Measurements from ENCODE around the gene GAGE12H.
"Not testable (repeated sequence)": the region's sequence is repeated elsewhere in the genome, so short reads cannot be mapped to it uniquely, and the experiment has no call there.

GAGE12H gene

DNA sequence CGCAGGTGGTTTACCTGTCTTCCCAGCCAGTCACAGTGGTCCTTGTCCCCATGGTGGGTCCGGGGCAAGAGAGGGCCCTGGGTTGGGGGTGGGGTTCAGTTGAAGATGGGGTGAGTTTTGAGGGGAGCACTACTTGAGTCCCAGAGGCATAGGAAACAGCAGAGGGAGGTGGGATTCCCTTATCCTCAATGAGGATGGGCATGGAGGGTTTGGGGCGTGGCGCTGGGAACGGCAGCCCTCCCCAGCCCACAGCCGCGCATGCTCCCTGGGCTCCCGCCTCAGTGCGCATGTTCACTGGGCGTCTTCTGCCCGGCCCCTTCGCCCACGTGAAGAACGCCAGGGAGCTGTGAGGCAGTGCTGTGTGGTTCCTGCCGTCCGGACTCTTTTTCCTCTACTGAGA, at the start of gene GAGE12H:
GAGE12H (plus strand) TSS at position 301 of the 400 bp plus-strand sequence. CDS start 1,155 bp downstream, outside the sequence.
- not testable (repeated sequence) for H3K27me3 ChIP-seq (ENCODE audit: control insufficient read depth in 1 of 2, insufficient read depth in 2 of 2, low read length in 2 of 2); H3K4me1 ChIP-seq (ENCODE audit: control insufficient read depth, insufficient read depth, low read length); H3K27ac ChIP-seq (ENCODE audit: low read length); H3K9me3 ChIP-seq (ENCODE audit: control insufficient read depth in 2 of 2, low read length in 2 of 2); H3K9ac ChIP-seq (ENCODE audit: low read length in 2 of 2); H3K4me3 ChIP-seq (ENCODE audit: low read length in 2 of 2); H3K36me3 ChIP-seq (ENCODE audit: control insufficient read depth in 2 of 2, insufficient read depth in 2 of 2, low read length in 2 of 2)

- not testable (repeated sequence) for H3K4me1 ChIP-seq (ENCODE audit: control insufficient read depth, insufficient read depth, low read length); H3K4me3 ChIP-seq (ENCODE audit: low read length in 2 of 2); H3K27me3 ChIP-seq (ENCODE audit: control insufficient read depth in 1 of 2, insufficient read depth in 2 of 2, low read length in 2 of 2); H3K9me3 ChIP-seq (ENCODE audit: control insufficient read depth in 2 of 2, low read length in 2 of 2); H3K36me3 ChIP-seq (ENCODE audit: control insufficient read depth in 2 of 2, insufficient read depth in 2 of 2, low read length in 2 of 2); H3K27ac ChIP-seq (ENCODE audit: low read length); H3K9ac ChIP-seq (ENCODE audit: low read length in 2 of 2)
Observed at GRCh38 chrX:49531877-49532276, 47.9 kb upstream of the GAGE12H start, which contains the start of gene GAGE12C. GAGE12C (plus strand) TSS chrX:49532177; CDS start chrX:49533332, 1,155 bp downstream.

DNA sequence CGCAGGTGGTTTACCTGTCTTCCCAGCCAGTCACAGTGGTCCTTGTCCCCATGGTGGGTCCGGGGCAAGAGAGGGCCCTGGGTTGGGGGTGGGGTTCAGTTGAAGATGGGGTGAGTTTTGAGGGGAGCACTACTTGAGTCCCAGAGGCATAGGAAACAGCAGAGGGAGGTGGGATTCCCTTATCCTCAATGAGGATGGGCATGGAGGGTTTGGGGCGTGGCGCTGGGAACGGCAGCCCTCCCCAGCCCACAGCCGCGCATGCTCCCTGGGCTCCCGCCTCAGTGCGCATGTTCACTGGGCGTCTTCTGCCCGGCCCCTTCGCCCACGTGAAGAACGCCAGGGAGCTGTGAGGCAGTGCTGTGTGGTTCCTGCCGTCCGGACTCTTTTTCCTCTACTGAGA, 38.3 kb upstream of the GAGE12H start, which contains the start of gene GAGE12D:
GAGE12D (plus strand) TSS at position 301 of the 400 bp plus-strand sequence. CDS start 1,155 bp downstream, outside the sequence.
- not testable (repeated sequence) for H3K9ac ChIP-seq (ENCODE audit: low read length in 2 of 2); H3K27ac ChIP-seq (ENCODE audit: low read length); H3K9me3 ChIP-seq (ENCODE audit: control insufficient read depth in 2 of 2, low read length in 2 of 2); H3K36me3 ChIP-seq (ENCODE audit: control insufficient read depth in 2 of 2, insufficient read depth in 2 of 2, low read length in 2 of 2); H3K4me3 ChIP-seq (ENCODE audit: low read length in 2 of 2); H3K4me1 ChIP-seq (ENCODE audit: control insufficient read depth, insufficient read depth, low read length); H3K27me3 ChIP-seq (ENCODE audit: control insufficient read depth in 1 of 2, insufficient read depth in 2 of 2, low read length in 2 of 2)

GRCh38 chrX:49550989-49551388, 28.8 kb upstream of the GAGE12H start, which contains the start of gene GAGE12E:
GAGE12E (plus strand) TSS chrX:49551289; CDS start chrX:49552444, 1,155 bp downstream.
- not testable (repeated sequence) for H3K4me3 ChIP-seq (ENCODE audit: low read length in 2 of 2); H3K9ac ChIP-seq (ENCODE audit: low read length in 2 of 2); H3K27ac ChIP-seq (ENCODE audit: low read length); H3K27me3 ChIP-seq (ENCODE audit: control insufficient read depth in 1 of 2, insufficient read depth in 2 of 2, low read length in 2 of 2); H3K9me3 ChIP-seq (ENCODE audit: control insufficient read depth in 2 of 2, low read length in 2 of 2); H3K36me3 ChIP-seq (ENCODE audit: control insufficient read depth in 2 of 2, insufficient read depth in 2 of 2, low read length in 2 of 2); H3K4me1 ChIP-seq (ENCODE audit: control insufficient read depth, insufficient read depth, low read length)

GRCh38 chrX:49560542-49560941, 19.2 kb upstream of the GAGE12H start, which contains the start of gene GAGE12F:
GAGE12F (plus strand) TSS chrX:49560842; CDS start chrX:49561997, 1,155 bp downstream.
- H3K36me3 ChIP-seq (ENCODE audit: control insufficient read depth in 2 of 2, insufficient read depth in 2 of 2, low read length in 2 of 2); H3K4me1 ChIP-seq (ENCODE audit: control insufficient read depth, insufficient read depth, low read length); H3K27me3 ChIP-seq (ENCODE audit: control insufficient read depth in 1 of 2, insufficient read depth in 2 of 2, low read length in 2 of 2); H3K9me3 ChIP-seq (ENCODE audit: control insufficient read depth in 2 of 2, low read length in 2 of 2); H3K9ac ChIP-seq (ENCODE audit: low read length in 2 of 2); H3K27ac ChIP-seq (ENCODE audit: low read length); H3K4me3 ChIP-seq (ENCODE audit: low read length in 2 of 2): not testable (repeated sequence)

DNA sequence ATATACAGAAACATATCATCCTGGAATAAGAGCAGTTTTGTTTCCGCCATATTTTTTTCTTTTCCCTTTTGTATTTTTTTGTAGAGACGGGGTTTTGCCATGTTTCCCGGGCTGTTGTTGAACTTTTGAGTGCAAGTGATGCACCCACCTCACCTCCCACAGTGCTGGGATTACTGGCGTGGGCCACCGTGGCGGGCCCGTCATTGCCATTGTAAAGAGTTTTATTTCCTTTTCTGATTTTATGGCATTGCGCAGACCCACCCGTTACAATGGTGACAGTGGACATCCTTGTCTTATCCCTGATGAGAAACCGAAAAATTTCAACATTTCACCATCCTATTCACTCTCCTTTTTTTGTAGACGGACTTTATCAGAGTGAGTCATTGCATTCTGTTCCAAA, 11.0 kb upstream of the GAGE12H start:
- H3K36me3 ChIP-seq (ENCODE audit: control insufficient read depth in 2 of 2, insufficient read depth in 2 of 2, low read length in 2 of 2) = not testable (repeated sequence)

DNA sequence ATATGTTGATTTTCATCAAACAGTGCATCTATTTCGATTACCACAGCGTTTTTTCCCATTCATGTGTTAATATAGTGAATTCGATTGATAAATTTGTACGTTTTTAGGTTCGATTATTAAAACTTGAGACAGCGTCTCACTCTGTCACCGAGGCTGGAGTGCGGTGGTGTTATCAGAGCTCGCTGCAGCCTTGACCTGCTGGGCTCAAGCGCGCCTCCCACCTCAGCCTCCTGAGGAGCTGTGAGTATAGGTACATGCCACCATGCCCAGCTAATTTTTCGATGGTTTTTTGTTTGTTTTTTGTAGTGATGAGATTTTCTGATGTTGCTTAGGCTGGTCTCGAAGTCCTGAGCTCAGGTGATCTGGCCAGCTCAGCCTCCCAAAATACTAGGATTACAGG, 10.6 kb upstream of the GAGE12H start:
- H3K4me1 ChIP-seq (ENCODE audit: control insufficient read depth, insufficient read depth, low read length); H3K36me3 ChIP-seq (ENCODE audit: control insufficient read depth in 2 of 2, insufficient read depth in 2 of 2, low read length in 2 of 2); H3K9ac ChIP-seq (ENCODE audit: low read length in 2 of 2); H3K9me3 ChIP-seq (ENCODE audit: control insufficient read depth in 2 of 2, low read length in 2 of 2); H3K4me3 ChIP-seq (ENCODE audit: low read length in 2 of 2); H3K27ac ChIP-seq (ENCODE audit: low read length); H3K27me3 ChIP-seq (ENCODE audit: control insufficient read depth in 1 of 2, insufficient read depth in 2 of 2, low read length in 2 of 2): not testable (repeated sequence)

More for the DNA sequence above, 11.0 kb upstream of the GAGE12H start:
- not testable (repeated sequence) for H3K27me3 ChIP-seq (ENCODE audit: control insufficient read depth in 1 of 2, insufficient read depth in 2 of 2, low read length in 2 of 2); H3K9ac ChIP-seq (ENCODE audit: low read length in 2 of 2); H3K4me3 ChIP-seq (ENCODE audit: low read length in 2 of 2); H3K27ac ChIP-seq (ENCODE audit: low read length); H3K4me1 ChIP-seq (ENCODE audit: control insufficient read depth, insufficient read depth, low read length); H3K9me3 ChIP-seq (ENCODE audit: control insufficient read depth in 2 of 2, low read length in 2 of 2)

- H3K4me3 ChIP-seq (ENCODE audit: low read length in 2 of 2); H3K4me1 ChIP-seq (ENCODE audit: control insufficient read depth, insufficient read depth, low read length); H3K27me3 ChIP-seq (ENCODE audit: control insufficient read depth in 1 of 2, insufficient read depth in 2 of 2, low read length in 2 of 2); H3K27ac ChIP-seq (ENCODE audit: low read length); H3K36me3 ChIP-seq (ENCODE audit: control insufficient read depth in 2 of 2, insufficient read depth in 2 of 2, low read length in 2 of 2); H3K9me3 ChIP-seq (ENCODE audit: control insufficient read depth in 2 of 2, low read length in 2 of 2); H3K9ac ChIP-seq (ENCODE audit: low read length in 2 of 2): not testable (repeated sequence)
Observed at GRCh38 chrX:49570100-49570499, 9.6 kb upstream of the GAGE12H start, which contains the start of gene GAGE12G. GAGE12G (plus strand) TSS chrX:49570400; CDS start chrX:49571555, 1,155 bp downstream.

DNA sequence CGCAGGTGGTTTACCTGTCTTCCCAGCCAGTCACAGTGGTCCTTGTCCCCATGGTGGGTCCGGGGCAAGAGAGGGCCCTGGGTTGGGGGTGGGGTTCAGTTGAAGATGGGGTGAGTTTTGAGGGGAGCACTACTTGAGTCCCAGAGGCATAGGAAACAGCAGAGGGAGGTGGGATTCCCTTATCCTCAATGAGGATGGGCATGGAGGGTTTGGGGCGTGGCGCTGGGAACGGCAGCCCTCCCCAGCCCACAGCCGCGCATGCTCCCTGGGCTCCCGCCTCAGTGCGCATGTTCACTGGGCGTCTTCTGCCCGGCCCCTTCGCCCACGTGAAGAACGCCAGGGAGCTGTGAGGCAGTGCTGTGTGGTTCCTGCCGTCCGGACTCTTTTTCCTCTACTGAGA, 9.4 kb downstream of the GAGE12H start, which contains the start of gene GAGE2A:
GAGE2A (plus strand) TSS at position 301 of the 400 bp plus-strand sequence. CDS start 1,155 bp downstream, outside the sequence.
- not testable (repeated sequence) for H3K27ac ChIP-seq (ENCODE audit: low read length)

DNA sequence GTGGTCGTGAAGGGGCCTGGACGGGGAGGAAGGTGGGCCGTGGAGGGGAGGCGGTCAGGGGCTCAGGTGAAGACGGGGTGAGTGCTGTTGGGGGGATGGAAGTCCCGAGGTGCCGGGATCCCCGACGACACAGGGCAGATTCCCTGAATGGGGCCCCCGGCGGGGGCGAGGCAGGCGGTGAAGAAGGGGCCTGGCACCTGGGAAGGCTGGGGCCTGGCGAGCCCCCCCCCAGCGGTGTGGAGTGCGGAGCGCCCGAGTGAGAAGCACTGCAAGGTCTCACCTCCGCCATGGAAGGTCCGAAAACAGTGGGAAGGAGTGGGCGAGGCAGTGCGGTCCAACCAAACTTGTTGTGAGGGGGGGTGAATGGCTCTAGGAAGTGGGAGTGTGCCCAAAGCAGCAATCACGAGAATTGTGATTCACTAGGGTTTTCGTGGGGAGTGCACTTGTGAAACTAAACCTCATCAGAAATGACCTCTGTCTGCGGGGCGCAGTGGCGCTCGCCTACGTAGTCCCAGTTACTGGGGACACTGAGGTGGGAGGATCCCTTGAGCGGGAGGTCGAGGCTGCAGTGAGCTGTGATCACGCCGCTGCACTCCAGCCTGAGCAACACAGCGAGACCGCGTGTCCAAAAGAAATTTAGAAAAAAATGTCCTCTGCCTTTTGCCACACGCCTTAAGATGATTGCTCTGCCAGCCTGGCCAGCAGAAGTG, 10.2 kb downstream of the GAGE12H start:
- H3K36me3 ChIP-seq (ENCODE audit: control insufficient read depth in 2 of 2, insufficient read depth in 2 of 2, low read length in 2 of 2); H3K4me1 ChIP-seq (ENCODE audit: control insufficient read depth, insufficient read depth, low read length); H3K4me3 ChIP-seq (ENCODE audit: low read length in 2 of 2); H3K27me3 ChIP-seq (ENCODE audit: control insufficient read depth in 1 of 2, insufficient read depth in 2 of 2, low read length in 2 of 2); H3K9ac ChIP-seq (ENCODE audit: low read length in 2 of 2); H3K9me3 ChIP-seq (ENCODE audit: control insufficient read depth in 2 of 2, low read length in 2 of 2); H3K27ac ChIP-seq (ENCODE audit: low read length): not testable (repeated sequence)

More for the DNA sequence above, 9.4 kb downstream of the GAGE12H start, which contains the start of gene GAGE2A:
- H3K36me3 ChIP-seq (ENCODE audit: control insufficient read depth in 2 of 2, insufficient read depth in 2 of 2, low read length in 2 of 2); H3K9ac ChIP-seq (ENCODE audit: low read length in 2 of 2); H3K27me3 ChIP-seq (ENCODE audit: control insufficient read depth in 1 of 2, insufficient read depth in 2 of 2, low read length in 2 of 2); H3K4me3 ChIP-seq (ENCODE audit: low read length in 2 of 2); H3K4me1 ChIP-seq (ENCODE audit: control insufficient read depth, insufficient read depth, low read length); H3K9me3 ChIP-seq (ENCODE audit: control insufficient read depth in 2 of 2, low read length in 2 of 2): not testable (repeated sequence)

DNA sequence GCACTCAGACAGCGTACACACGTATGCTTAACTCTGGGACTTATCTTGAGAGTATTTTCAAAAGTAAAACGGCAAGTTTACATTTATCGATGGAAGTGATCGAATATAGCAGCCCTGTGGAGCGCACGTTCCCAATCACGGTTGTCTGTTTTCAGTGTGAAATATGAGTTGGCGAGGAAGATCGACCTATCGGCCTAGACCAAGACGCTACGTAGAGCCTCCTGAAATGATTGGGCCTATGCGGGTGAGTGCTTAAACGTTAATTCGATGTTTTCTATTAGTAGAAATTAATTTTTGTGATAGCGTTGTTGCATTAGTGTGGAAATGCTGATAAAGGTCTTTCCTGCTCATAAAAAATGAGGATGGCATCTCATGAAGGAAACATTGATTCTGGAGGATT, 10.7 kb downstream of the GAGE12H start:
- not testable (repeated sequence) for H3K36me3 ChIP-seq (ENCODE audit: control insufficient read depth in 2 of 2, insufficient read depth in 2 of 2, low read length in 2 of 2); H3K9me3 ChIP-seq (ENCODE audit: control insufficient read depth in 2 of 2, low read length in 2 of 2); H3K27ac ChIP-seq (ENCODE audit: low read length); H3K27me3 ChIP-seq (ENCODE audit: control insufficient read depth in 1 of 2, insufficient read depth in 2 of 2, low read length in 2 of 2); H3K4me3 ChIP-seq (ENCODE audit: low read length in 2 of 2); H3K4me1 ChIP-seq (ENCODE audit: control insufficient read depth, insufficient read depth, low read length); H3K9ac ChIP-seq (ENCODE audit: low read length in 2 of 2)
